HepG2 (cell line): Measurements from ENCODE around the gene ZNF26. TPM values are rescaled to one million over a fixed set of nuclear protein-coding genes. Genes with fewer than 3 reads are reported as not detected.

ENCODE experiments used
- ATAC-seq: fragments of 200-7000 bp; cut with Tn5 transposase; 3 replicates; pipeline ENCODE4 v1.9.1; 2020; ENCODE audit warnings: mild to moderate bottlenecking, moderate library complexity
- BruUV-seq: library from RNA; stranded (reverse); fragments of 400-500 nt; replicated peaks from 2 replicates; lab custom pipeline; 2021; lab: Mats Ljungman, UMichigan
- CTCF ChIA-PET: fragments of 300-600 bp; formaldehyde crosslinking; extraction: SDS; loops from one replicate; lab custom pipeline; 2021; ENCODE audit warnings: low total read pairs, inconsistent platforms, low intra/inter-chr PET ratio; lab: Yijun Ruan, JAX
- POLR2A ChIA-PET: fragments of 350-600 bp; sonication (Branson Sonifier 250); formaldehyde crosslinking; loops from one replicate; lab custom pipeline; 2020; ENCODE audit warnings: antibody characterized with exemption, inconsistent platforms; lab: Yijun Ruan, JAX
- DNase-seq: peaks from one replicate; pipeline ENCODE4 v3.0.0-alpha.2; 2015; ENCODE audit warnings: low spot score
- FAIRE-seq: peaks from 3 replicates; lab custom pipeline; 2011; peaks lifted over from hg19 to GRCh38; lab: Jason Lieb, UNC
- H2AFZ ChIP-seq: one replicate; pipeline ENCODE4 v1.6.1; 2011; ENCODE audit warnings: low read length, inconsistent platforms
- H3K27ac ChIP-seq: fragments of 300-600 bp; 3 replicates; pipeline ENCODE4 v1.8.0; 2011; ENCODE audit warnings: mixed run types, mild to moderate bottlenecking, mixed read lengths, low read length, inconsistent platforms; ENCODE audit not compliant: insufficient read depth; ENCODE audit errors: extremely low read length
- H3K27me3 ChIP-seq, 2 experiments: fragments of 200-600 bp in 1 of 2; 2 replicates in 1 of 2; 3 replicates in 1 of 2; pipeline versions ENCODE4 v1.6.0 to v1.8.0; 2011; ENCODE audit warnings: low read length in 2 of 2, mild to moderate bottlenecking in 2 of 2, moderate library complexity in 2 of 2, inconsistent platforms in 1 of 2; ENCODE audit not compliant: insufficient read depth in 2 of 2, control insufficient read depth in 1 of 2
- H3K36me3 ChIP-seq, 2 experiments: fragments of 200-600 bp in 1 of 2; replicated peaks in 1 of 2; 2 replicates in 1 of 2; 3 replicates in 1 of 2; pipeline versions ENCODE4 v1.5.1 to v1.8.0; 2011; ENCODE audit warnings: low read length in 2 of 2, inconsistent platforms in 1 of 2; ENCODE audit not compliant: insufficient read depth in 2 of 2, control insufficient read depth in 1 of 2
- H3K4me1 ChIP-seq: 2 replicates; pipeline ENCODE4 v1.5.1; 2012; ENCODE audit warnings: low read length, inconsistent platforms; ENCODE audit not compliant: insufficient read depth
- H3K4me2 ChIP-seq: 2 replicates; pipeline ENCODE4 v1.6.0; 2011; ENCODE audit warnings: low read depth, low read length, inconsistent platforms
- H3K4me3 ChIP-seq, 3 experiments: fragments of 200-600 bp in 1 of 3; sonication (generic), shearing (Covaris generic) in 1 of 3; replicated peaks in 1 of 3; 2 replicates each; pipeline ENCODE4 v1.5.1; 2011 to 2016; ENCODE audit warnings: low read length in 3 of 3, inconsistent platforms in 2 of 3, low read depth in 2 of 3, mild to moderate bottlenecking in 2 of 3, control low read depth in 1 of 3, mixed read lengths in 1 of 3; ENCODE audit not compliant: insufficient read depth in 1 of 3
- H3K79me2 ChIP-seq: one replicate; pipeline ENCODE4 v1.6.1; 2011; ENCODE audit warnings: low read length, inconsistent platforms; ENCODE audit not compliant: insufficient read depth
- H3K9ac ChIP-seq: 2 replicates; pipeline ENCODE4 v1.6.0; 2011; ENCODE audit warnings: mild to moderate bottlenecking, low read depth, low read length, inconsistent platforms; ENCODE audit not compliant: insufficient read depth
- H3K9me3 ChIP-seq: 2 replicates; pipeline ENCODE4 v1.5.1; 2012; ENCODE audit warnings: mild to moderate bottlenecking, low read length
- H4K20me1 ChIP-seq: 2 replicates; pipeline ENCODE4 v1.6.0; 2011; ENCODE audit warnings: inconsistent platforms, mild to moderate bottlenecking, low read length, moderate library complexity; ENCODE audit not compliant: insufficient read depth
- ASH2L ChIP-seq: fragments of 300-600, 200-600 bp; sonication (generic); IDR thresholded peaks from 2 replicates; pipeline ENCODE4 v1.7.0; 2017; ENCODE audit warnings: low read depth, mild to moderate bottlenecking, moderate library complexity, mixed read lengths, low read length; ENCODE audit not compliant: insufficient read length
- HNRNPK ChIP-seq: fragments of 200-400 bp; formaldehyde crosslinking; IDR thresholded peaks from 2 replicates; pipeline ENCODE4 v1.6.1; 2018; ENCODE audit warnings: low read length, low read depth, moderate library complexity, mild to moderate bottlenecking; ENCODE audit not compliant: poor library complexity, severe bottlenecking
- PHF5A ChIP-seq: IDR thresholded peaks from one replicate; pipeline ENCODE4 v1.6.1; 2018; ENCODE audit warnings: low read depth, missing genetic modification reagents; ENCODE audit not compliant: unreplicated experiment
- POLR2A ChIP-seq, 2 experiments: IDR thresholded peaks; 2 replicates each; pipeline ENCODE4 v1.6.1; 2011; ENCODE audit warnings: low read depth in 2 of 2, low read length in 2 of 2, mild to moderate bottlenecking in 1 of 2, moderate library complexity in 1 of 2; ENCODE audit not compliant: insufficient read depth in 1 of 2
- WGBS: methylation state at CpG from one replicate; pipeline ENCODE4 v1.1.6; 2017; ENCODE audit warnings: low lambda C conversion rate; 5-methylcytosine and 5-hydroxymethylcytosine counted together
- in situ Hi-C: cut with HindIII; loops from 2 replicates; pipeline ENCODE4 v1.10.0; 2017; ENCODE audit warnings: low pct_unique_long_range_greater_than_20kb; ENCODE audit not compliant: extremely low pct_ligation_motif_present
- intact Hi-C: fragments of 100-400 bp; cut with micrococcal nuclease; formaldehyde crosslinking; loops from one replicate; pipeline ENCODE4 v1.10.0; 2022; ENCODE audit not compliant: unreplicated experiment
- polyA plus RNA-seq, 8 experiments: library from polyadenylated mRNA; depleted of rRNA in 3 of 8; stranded (reverse) in 7 of 8; unstranded in 1 of 8; fragments of >200 nt; fragmentation: Illumina TruSeq in 4 of 8; extraction: Trizol in 4 of 8; gene quantifications; 2 replicates each; pipeline versions ENCODE4 v1.2.1 to v1.2.3, GENCODE V29; 2011 to 2016; ENCODE audit warnings: low read depth in 4 of 8, missing spikeins in 1 of 8, mixed read lengths in 1 of 8; ENCODE audit not compliant: insufficient read depth in 1 of 8
- total RNA-seq, 5 experiments: library from RNA; depleted of rRNA; stranded (reverse); fragments of >200 nt; fragmentation: Illumina TruSeq; extraction: Trizol; gene quantifications; 2 replicates each; pipeline ENCODE4 v1.2.3, GENCODE V29; 2016; ENCODE audit warnings: low read depth in 1 of 5
- TF ChIP-seq, protein P1 (sequence below): sonication (generic); formaldehyde crosslinking; IDR thresholded peaks from 2 replicates; pipeline ENCODE4 v1.4.0; 2020; ENCODE audit warnings: missing genetic modification reagents

The ZNF26 gene
- total and polyA plus RNA-seq, 2 of the 13 experiments (the other 11 are each of a cell fraction or from before 2014, with no cell fraction given) = 3.8 to 6.5 TPM

DNA sequence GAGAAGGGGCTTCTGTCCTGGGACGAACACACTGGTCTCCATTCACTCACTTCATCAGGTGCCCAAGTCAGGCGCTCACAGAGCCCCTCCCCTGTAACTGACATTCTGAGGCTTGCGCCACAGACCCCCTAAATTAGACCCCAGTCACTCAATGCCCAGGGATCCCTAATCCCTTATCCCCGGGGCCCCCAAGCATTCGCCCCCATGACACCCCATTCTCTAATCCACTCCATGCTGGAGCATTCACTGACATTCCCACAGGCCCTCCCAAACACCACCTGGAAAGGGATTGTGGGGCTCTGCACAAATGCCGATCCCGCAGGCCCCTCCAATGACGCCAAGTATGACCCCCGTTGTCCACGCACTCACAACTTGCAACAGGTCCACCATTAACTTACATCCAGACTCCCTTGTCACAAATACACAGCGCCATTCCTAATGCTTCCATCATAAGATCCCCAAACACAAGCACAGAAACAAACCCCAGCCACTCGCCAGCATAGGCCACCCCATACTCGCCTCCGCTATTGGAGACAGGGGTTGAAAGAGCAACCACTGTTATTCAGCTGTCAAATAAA, 31.6 kb upstream of the ZNF26 start:
- Histone ChIP-seq H2AFZ (no peak overlapping the region), H3K9me3 (peaks cover 52% of the 10 kb centered on the region), H3K27ac (peak overlapping the region; percentile 93), H3K79me2 (peaks cover 14% of the 10 kb centered on the region), H3K27me3 (no peaks in the 10 kb centered on the region; a peak in 1 of 5 replicates), H3K9ac (peak overlapping the region; percentile 85), H3K4me3 (peak overlapping the region in 2 of 3 experiments; percentile 73 to 82; a peak in 4 of 6 replicates), H3K36me3 (peaks cover 0 to 5% of the 10 kb centered on the region in 2 experiments; a peak in 2 of 5 replicates), H4K20me1 (no peaks in the 10 kb centered on the region), H3K4me2 (peak overlapping the region; percentile 98), H3K4me1 (peaks cover 12% of the 10 kb centered on the region)
- 0 out of 4 replicates have a peak, but pooled peaks of 1 of the 2 experiments have one; percentile 17 for TF ChIP-seq POLR2A (IDR thresholded peaks at IDR 0.05; ENCODE audit: insufficient read depth in 1 of 2, low read depth in 2 of 2, low read length in 2 of 2)
- TF ChIP-seq, protein P1, sequence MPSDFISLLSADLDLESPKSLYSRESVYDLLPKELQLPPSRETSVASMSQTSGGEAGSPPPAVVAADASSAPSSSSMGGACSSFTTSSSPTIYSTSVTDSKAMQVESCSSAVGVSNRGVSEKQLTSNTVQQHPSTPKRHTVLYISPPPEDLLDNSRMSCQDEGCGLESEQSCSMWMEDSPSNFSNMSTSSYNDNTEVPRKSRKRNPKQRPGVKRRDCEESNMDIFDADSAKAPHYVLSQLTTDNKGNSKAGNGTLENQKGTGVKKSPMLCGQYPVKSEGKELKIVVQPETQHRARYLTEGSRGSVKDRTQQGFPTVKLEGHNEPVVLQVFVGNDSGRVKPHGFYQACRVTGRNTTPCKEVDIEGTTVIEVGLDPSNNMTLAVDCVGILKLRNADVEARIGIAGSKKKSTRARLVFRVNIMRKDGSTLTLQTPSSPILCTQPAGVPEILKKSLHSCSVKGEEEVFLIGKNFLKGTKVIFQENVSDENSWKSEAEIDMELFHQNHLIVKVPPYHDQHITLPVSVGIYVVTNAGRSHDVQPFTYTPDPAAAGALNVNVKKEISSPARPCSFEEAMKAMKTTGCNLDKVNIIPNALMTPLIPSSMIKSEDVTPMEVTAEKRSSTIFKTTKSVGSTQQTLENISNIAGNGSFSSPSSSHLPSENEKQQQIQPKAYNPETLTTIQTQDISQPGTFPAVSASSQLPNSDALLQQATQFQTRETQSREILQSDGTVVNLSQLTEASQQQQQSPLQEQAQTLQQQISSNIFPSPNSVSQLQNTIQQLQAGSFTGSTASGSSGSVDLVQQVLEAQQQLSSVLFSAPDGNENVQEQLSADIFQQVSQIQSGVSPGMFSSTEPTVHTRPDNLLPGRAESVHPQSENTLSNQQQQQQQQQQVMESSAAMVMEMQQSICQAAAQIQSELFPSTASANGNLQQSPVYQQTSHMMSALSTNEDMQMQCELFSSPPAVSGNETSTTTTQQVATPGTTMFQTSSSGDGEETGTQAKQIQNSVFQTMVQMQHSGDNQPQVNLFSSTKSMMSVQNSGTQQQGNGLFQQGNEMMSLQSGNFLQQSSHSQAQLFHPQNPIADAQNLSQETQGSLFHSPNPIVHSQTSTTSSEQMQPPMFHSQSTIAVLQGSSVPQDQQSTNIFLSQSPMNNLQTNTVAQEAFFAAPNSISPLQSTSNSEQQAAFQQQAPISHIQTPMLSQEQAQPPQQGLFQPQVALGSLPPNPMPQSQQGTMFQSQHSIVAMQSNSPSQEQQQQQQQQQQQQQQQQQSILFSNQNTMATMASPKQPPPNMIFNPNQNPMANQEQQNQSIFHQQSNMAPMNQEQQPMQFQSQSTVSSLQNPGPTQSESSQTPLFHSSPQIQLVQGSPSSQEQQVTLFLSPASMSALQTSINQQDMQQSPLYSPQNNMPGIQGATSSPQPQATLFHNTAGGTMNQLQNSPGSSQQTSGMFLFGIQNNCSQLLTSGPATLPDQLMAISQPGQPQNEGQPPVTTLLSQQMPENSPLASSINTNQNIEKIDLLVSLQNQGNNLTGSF = 0 out of 2 replicates have a peak, but pooled peaks have one; percentile 3
- TF ChIP-seq HNRNPK = peak; percentile 67
- TF ChIP-seq PHF5A (CRISPR knock-in tag) = no peak
- TF ChIP-seq ASH2L = no peak
- FAIRE-seq = no peak
- DNase-seq = no peak
- intact Hi-C loops = no loop called here
- POLR2A ChIA-PET = interaction anchor here (1.0 to 2.2 kb wide), 4 partner anchors 9 to 125 kb away, joined by 3 to 9 read pairs (median 4); partner anchors contain the start of genes CHFR and ZNF84
- in situ Hi-C loops = no loop called here
- 82% methylated on average over 14 of the region's 14 CpGs for WGBS
- CTCF ChIA-PET = no interaction called here
- ATAC-seq = peak; percentile 19
- BruUV-seq = no TSS peak
